Activated CD4-positive, CD25-positive, alpha-beta regulatory T cell treated with anti-CD3 and anti-CD28 coated beads, Interleukin-2, amount 50 U/mL, for 16 hours (primary cell): ENCODE measurements around the gene SRPRA.

Experiments used
- DNase-seq: peaks from one replicate; pipeline ENCODE4 v3.0.0-alpha.2; 2020; ENCODE audit warnings: low read depth, low spot score

The SRPRA gene

DNA sequence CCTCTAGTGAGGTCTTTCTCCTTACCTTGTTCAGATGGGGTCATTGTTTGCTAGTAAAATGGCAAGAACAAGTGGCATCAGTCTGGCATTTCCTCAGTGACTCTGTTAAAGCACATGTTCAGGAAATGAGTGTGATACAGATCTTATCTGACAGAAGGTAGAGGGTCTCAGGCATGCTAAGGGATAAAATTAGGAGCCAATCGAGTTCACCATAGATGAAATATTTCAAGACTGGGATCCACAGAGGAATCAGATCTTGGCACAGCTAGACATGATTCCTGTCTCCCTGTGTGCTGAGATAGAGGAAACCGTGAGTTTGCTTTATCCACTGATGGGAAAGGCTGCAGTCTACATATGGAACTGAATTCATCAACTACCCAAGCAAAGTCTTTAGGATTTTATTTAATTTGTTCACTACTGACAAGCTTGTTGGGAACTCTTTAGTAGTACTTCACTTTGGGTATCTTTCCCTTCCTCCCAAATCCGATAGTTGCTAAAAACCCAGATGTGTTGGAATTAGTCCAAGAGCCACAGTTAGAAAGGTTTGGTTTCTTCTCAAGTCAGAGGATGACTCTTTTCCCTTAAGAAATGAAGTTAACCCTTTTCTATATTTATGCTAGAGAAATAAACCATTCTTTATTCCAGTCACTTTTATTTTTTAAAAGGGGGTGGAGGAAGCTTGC lies 38.7 kb downstream of the SRPRA start:
- no peak for DNase-seq

- DNase-seq, result no peak
These were observed 42.2 kb downstream of the SRPRA start for GRCh38 chr11:126226334-126227084.

GRCh38 chr11:126225295-126225665 lies 43.4 kb downstream of the SRPRA start:
- DNase-seq, result no peak

GRCh38 chr11:126224647-126225294 lies 43.9 kb downstream of the SRPRA start:
- no peak for DNase-seq

DNA sequence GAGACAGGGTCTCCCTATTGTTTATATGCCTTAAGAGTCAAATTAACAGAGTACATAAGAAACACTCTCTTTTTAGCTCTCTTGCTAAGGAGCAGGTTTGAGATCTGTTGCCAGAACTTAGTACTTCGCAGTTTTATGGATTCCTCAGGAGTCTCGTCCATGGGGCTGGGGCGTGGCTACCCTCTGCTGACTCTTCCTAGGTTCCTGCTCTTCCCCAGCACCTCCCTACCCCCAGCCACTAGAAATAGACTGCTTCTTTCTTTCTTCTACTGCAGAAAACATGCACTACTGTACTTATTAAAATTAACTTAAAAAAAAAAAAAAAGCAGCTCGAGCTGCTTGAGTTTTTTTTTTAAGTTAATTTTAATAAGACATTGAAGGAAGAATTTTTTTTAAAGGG lies 49.1 kb downstream of the SRPRA start:
- DNase-seq, result no peak

DNA sequence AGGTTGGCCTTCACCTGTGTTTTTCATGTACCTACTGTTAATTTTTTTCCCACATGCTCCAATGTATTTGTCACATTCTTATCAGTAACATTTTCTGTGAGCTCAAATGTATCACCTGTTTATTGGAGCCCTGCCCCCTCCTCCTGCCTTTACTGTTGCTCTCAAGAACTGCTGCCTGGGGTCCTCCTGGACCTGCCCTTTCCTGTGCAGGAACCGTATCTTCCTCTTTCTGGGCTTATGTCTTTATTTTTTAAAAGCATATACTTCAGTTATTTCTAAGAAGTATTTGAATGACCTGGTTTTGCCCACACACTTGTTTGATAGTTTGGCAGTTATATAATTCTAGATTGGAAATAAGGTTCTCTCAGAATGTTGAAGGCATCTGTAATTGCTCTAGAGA lies 51.2 kb downstream of the SRPRA start:
- no peak for DNase-seq

GRCh38 chr11:126216526-126217305 lies 52.0 kb downstream of the SRPRA start:
- no peak for DNase-seq

- no peak for DNase-seq
These were observed 53.9 kb downstream of the SRPRA start for GRCh38 chr11:126214841-126215240.

GRCh38 chr11:126214441-126214840 lies 54.3 kb downstream of the SRPRA start:
- no peak for DNase-seq
